MCF 10A (cell line): ENCODE results near the gene PNPLA7. TPM values are rescaled to one million over a fixed set of nuclear protein-coding genes. Genes with fewer than 3 reads are reported as not detected.

Source experiments
- BruUV-seq: library from RNA; stranded (reverse); fragments of 400-500 nt; replicated peaks from 2 replicates; lab custom pipeline; 2021; lab: Mats Ljungman, UMichigan
- CTCF ChIA-PET: fragments of 300-600 bp; sonication (Branson Sonifier 250); formaldehyde crosslinking; extraction: SDS; loops from one replicate; lab custom pipeline; 2021; ENCODE audit warnings: antibody characterized with exemption, inconsistent platforms; lab: Yijun Ruan, JAX
- POLR2A ChIA-PET: fragments of 300-600, 350-650 bp; sonication (Branson Sonifier 250); formaldehyde crosslinking; extraction: SDS; loops from one replicate; lab custom pipeline; 2020; ENCODE audit warnings: antibody characterized with exemption, inconsistent platforms; lab: Yijun Ruan, JAX
- DNase-seq: peaks from one replicate; pipeline ENCODE4 v3.0.0-alpha.2; 2018; ENCODE audit not compliant: unreplicated experiment
- H3K27ac Mint-ChIP-seq: one replicate; pipeline ENCODE4 v1.8.0; 2022; ENCODE audit warnings: mild to moderate bottlenecking, low read depth, mixed read lengths; ENCODE audit not compliant: unreplicated experiment
- H3K27me3 Mint-ChIP-seq: one replicate; pipeline ENCODE4 v1.8.0; 2022; ENCODE audit warnings: mixed read lengths; ENCODE audit not compliant: insufficient read depth, unreplicated experiment
- H3K36me3 Mint-ChIP-seq: one replicate; pipeline ENCODE4 v1.8.0; 2022; ENCODE audit warnings: mild to moderate bottlenecking, moderate library complexity, mixed read lengths; ENCODE audit not compliant: insufficient read depth, unreplicated experiment
- H3K4me1 Mint-ChIP-seq: one replicate; pipeline ENCODE4 v1.8.0; 2022; ENCODE audit warnings: mixed read lengths; ENCODE audit not compliant: insufficient read depth, unreplicated experiment
- H3K4me3 Mint-ChIP-seq: one replicate; pipeline ENCODE4 v1.8.0; 2022; ENCODE audit warnings: mild to moderate bottlenecking, moderate library complexity, mixed read lengths; ENCODE audit not compliant: unreplicated experiment
- H3K9me3 Mint-ChIP-seq: one replicate; pipeline ENCODE4 v1.8.0; 2022; ENCODE audit warnings: mixed read lengths; ENCODE audit not compliant: unreplicated experiment
- intact Hi-C: fragments of 100-400 bp; cut with micrococcal nuclease; formaldehyde crosslinking; loops from 2 replicates; pipeline ENCODE4 v1.14.1; 2022
- total RNA-seq: library from RNA; stranded (reverse); gene quantifications from 2 replicates; pipeline ENCODE4 v1.2.3, GENCODE V29; 2022
- TF ChIP-seq, protein P1 (sequence below): fragments of 200-600 bp; IDR thresholded peaks from one replicate; pipeline ENCODE4 v1.8.0; 2022; ENCODE audit warnings: antibody characterized with exemption, mild to moderate bottlenecking; ENCODE audit not compliant: unreplicated experiment

The PNPLA7 gene
- total RNA-seq, 1 experiment from 2014 or later = 0.86 TPM

DNA sequence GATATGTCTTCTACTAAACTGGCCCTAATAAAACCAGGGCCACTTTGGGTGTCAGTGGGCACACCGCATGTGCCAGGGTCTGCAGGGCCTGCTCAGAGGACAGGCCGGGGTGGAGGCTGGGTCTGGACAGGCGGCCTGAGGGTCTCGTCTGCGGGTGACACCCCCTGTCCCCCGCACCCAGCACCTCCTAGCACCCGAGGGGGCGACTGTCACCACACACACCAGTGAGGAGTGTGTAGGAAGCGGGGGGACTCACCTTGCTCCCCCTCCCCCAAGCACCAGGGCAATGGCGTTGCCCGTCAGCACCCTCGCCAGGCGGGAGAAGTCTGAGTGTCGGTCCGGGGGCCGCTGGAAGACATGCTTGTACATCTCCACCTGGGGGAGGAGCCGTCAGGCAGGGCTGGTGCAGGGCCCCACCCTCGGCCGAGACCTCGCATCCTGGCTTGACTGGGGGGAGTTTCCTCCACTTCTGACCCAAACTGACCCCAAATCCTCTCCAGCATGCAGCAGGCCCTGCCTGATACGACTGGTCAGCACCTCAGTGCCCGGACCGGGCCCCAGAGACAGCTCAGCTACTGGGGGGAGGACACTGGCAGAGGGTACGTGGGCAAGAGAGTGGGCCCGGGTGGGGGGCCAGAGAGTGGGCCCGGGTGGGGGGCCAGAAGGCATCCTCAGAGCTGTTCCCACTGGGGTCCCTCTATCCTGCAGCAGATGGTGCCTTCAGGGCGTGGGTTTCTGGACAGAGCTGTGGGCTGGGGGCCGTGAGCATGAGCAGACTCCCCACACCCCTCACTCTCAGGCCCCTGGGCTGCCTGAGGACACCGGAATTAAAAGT, 72.2 kb downstream of the PNPLA7 start:
- CTCF ChIA-PET = interaction anchor here (0.6 kb wide), 2 partner anchors 191 to 449 kb away, joined by 3 to 4 read pairs; no protein-coding TSS in a partner anchor
- peaks cover 2% of the 10 kb centered on the region for H3K36me3 Mint-ChIP-seq
- H3K27me3 Mint-ChIP-seq = no peaks in the 10 kb centered on the region
- POLR2A ChIA-PET = no interaction called here
- peaks cover 8% of the 10 kb centered on the region for H3K4me1 Mint-ChIP-seq
- BruUV-seq = no TSS peak
- TF ChIP-seq, protein P1, sequence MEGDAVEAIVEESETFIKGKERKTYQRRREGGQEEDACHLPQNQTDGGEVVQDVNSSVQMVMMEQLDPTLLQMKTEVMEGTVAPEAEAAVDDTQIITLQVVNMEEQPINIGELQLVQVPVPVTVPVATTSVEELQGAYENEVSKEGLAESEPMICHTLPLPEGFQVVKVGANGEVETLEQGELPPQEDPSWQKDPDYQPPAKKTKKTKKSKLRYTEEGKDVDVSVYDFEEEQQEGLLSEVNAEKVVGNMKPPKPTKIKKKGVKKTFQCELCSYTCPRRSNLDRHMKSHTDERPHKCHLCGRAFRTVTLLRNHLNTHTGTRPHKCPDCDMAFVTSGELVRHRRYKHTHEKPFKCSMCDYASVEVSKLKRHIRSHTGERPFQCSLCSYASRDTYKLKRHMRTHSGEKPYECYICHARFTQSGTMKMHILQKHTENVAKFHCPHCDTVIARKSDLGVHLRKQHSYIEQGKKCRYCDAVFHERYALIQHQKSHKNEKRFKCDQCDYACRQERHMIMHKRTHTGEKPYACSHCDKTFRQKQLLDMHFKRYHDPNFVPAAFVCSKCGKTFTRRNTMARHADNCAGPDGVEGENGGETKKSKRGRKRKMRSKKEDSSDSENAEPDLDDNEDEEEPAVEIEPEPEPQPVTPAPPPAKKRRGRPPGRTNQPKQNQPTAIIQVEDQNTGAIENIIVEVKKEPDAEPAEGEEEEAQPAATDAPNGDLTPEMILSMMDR = no peak
- DNase-seq = no peak
- H3K9me3 Mint-ChIP-seq = peaks cover 15% of the 10 kb centered on the region
- H3K4me3 Mint-ChIP-seq = no peak overlapping the region
- intact Hi-C loops = no loop called here
- no peak overlapping the region for H3K27ac Mint-ChIP-seq

- Mint-ChIP-seq H3K27ac (no peak overlapping the region), H3K27me3 (no peaks in the 10 kb centered on the region), H3K4me1 (peaks cover 1% of the 10 kb centered on the region), H3K9me3 (peaks cover 15% of the 10 kb centered on the region), H3K4me3 (no peak overlapping the region), H3K36me3 (peaks cover 6% of the 10 kb centered on the region)
- TF ChIP-seq, protein P1 = no peak
- DNase-seq = no peak
- POLR2A ChIA-PET = no interaction called here
- intact Hi-C loops = no loop called here
- BruUV-seq = no TSS peak
- CTCF ChIA-PET = no interaction called here
Measured at GRCh38 chr9:137476856-137477255, 73.3 kb downstream of the PNPLA7 start.

- no peaks in the 10 kb centered on the region for H3K4me1 Mint-ChIP-seq
- BruUV-seq = no TSS peak
Measured at GRCh38 chr9:137475666-137476065, 74.5 kb downstream of the PNPLA7 start.

DNA sequence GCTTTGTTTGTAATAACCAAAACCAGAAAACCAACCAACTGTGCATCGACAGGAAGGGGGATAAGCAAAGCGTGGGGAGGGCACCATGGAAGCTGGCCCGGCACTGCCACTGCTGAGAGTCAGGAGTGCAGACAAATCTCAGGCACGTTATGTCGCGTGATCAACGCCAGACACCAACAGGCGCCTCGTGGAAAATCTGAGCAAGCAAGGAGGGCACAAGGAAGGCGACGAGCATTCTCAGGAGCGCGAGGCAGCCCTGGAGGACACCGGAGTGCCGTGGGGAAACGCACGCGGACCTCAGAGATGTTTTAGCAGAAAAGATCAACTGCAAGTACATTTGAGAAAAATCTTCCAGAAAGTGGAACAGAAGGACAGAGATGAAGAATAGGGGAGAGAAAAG, 75.9 kb downstream of the PNPLA7 start:
- CTCF ChIA-PET = interaction anchor here (0.7 to 1.0 kb wide), 2 partner anchors 17 to 350 kb away, joined by 3 to 4 read pairs; no protein-coding TSS in a partner anchor
- TF ChIP-seq, protein P1 = no peak
- H3K27ac Mint-ChIP-seq = no peak overlapping the region
- BruUV-seq = no TSS peak
- DNase-seq = no peak
- peaks cover 18% of the 10 kb centered on the region for H3K27me3 Mint-ChIP-seq
- no peak overlapping the region for H3K4me3 Mint-ChIP-seq
- intact Hi-C loops = no loop called here
- H3K4me1 Mint-ChIP-seq = no peaks in the 10 kb centered on the region
- POLR2A ChIA-PET = no interaction called here
- H3K9me3 Mint-ChIP-seq = peaks cover 15% of the 10 kb centered on the region
- peaks cover 6% of the 10 kb centered on the region for H3K36me3 Mint-ChIP-seq

More at GRCh38 chr9:137475666-137476065, 74.5 kb downstream of the PNPLA7 start:
- ChIA-PET CTCF (no interaction called here), POLR2A (no interaction called here)
- intact Hi-C loops = no loop called here
- TF ChIP-seq, protein P1 = no peak
- no peak overlapping the region for H3K27ac Mint-ChIP-seq
- DNase-seq = no peak
- no peak overlapping the region for H3K4me3 Mint-ChIP-seq
- H3K27me3 Mint-ChIP-seq = peaks cover 5% of the 10 kb centered on the region
- H3K9me3 Mint-ChIP-seq = peaks cover 15% of the 10 kb centered on the region
- H3K36me3 Mint-ChIP-seq = peaks cover 6% of the 10 kb centered on the region
